Heart right ventricle (tissue), 16 donors: ENCODE data around the gene FAM83C. TPM values are rescaled to one million over a fixed set of nuclear protein-coding genes. Genes with fewer than 3 reads are reported as not detected.

Experiments
- ATAC-seq, 8 donors: fragments of 200-7000 bp; cut with Tn5 transposase; one replicate each; pipeline ENCODE4 v1.9.1; 2020; ENCODE audit warnings: mild to moderate bottlenecking in 8 of 8, moderate library complexity in 8 of 8, moderate number of reproducible peaks in 1 of 8
- DNase-seq, 2 donors: peaks; one replicate each; pipeline ENCODE4 v3.0.0-alpha.2; 2020
- H3K27ac ChIP-seq, 10 donors: fragments of 200-600 bp; sonication (generic) in 2 of 10; one replicate each; pipeline versions ENCODE4 v1.5.0 to v1.8.0; 2020 to 2022; ENCODE audit warnings: mild to moderate bottlenecking in 3 of 10
- H3K27me3 ChIP-seq, 7 donors: fragments of 200-600 bp; one replicate each; pipeline ENCODE4 v1.8.0; 2021 to 2022; ENCODE audit warnings: mild to moderate bottlenecking in 2 of 7
- H3K36me3 ChIP-seq, 9 donors: fragments of 200-600 bp; sonication (generic) in 1 of 9; one replicate each; pipeline versions ENCODE4 v1.5.0 to v1.8.0; 2020 to 2022; ENCODE audit warnings: mild to moderate bottlenecking in 2 of 9
- H3K4me1 ChIP-seq, 9 donors: fragments of 200-600 bp; sonication (generic) in 1 of 9; one replicate each; pipeline versions ENCODE4 v1.5.0 to v1.8.0; 2020 to 2022; ENCODE audit warnings: mild to moderate bottlenecking in 4 of 9
- H3K4me3 ChIP-seq, 10 donors: fragments of 200-600 bp; sonication (generic) in 2 of 10; one replicate each; pipeline versions ENCODE4 v1.5.0 to v1.8.0; 2020 to 2022; ENCODE audit warnings: mild to moderate bottlenecking in 7 of 10, moderate library complexity in 2 of 10
- H3K9me3 ChIP-seq, 11 donors: fragments of 200-600 bp in 10 of 11; sonication (generic) in 2 of 11; one replicate each; pipeline versions ENCODE4 v1.5.0 to v1.8.0; 2013 to 2022; ENCODE audit warnings: mild to moderate bottlenecking in 2 of 11, control low read depth in 1 of 11, moderate library complexity in 1 of 11
- WGBS, 2 donors: extraction: QIAGEN DNeasy Blood & Tissue Kit; methylation state at CpG; one replicate each; pipeline ENCODE4 v1.1.7; 2013; ENCODE audit warnings: inconsistent platforms in 1 of 2; 5-methylcytosine and 5-hydroxymethylcytosine counted together
- intact Hi-C, 10 donors: fragments of 100-400 bp; cut with DNase I; formaldehyde crosslinking; loops; one replicate each; pipeline versions ENCODE4 v1.11.1 to v1.14.2; 2022
- polyA plus RNA-seq, 2 donors: library from polyadenylated mRNA; stranded (reverse); fragments of 200-250 nt; gene quantifications; one replicate each; pipeline ENCODE4 v1.2.3, GENCODE V29; 2013
- total RNA-seq, 10 donors: library from RNA; stranded (reverse); fragmentation: NEBNext Ultra II Directional in 3 of 10; extraction: Animal tissue kit (Norgen Biotek cat#: 25700) in 3 of 10; gene quantifications; one replicate each; pipeline versions ENCODE4 v1.2.1 to v1.2.4, GENCODE V29; 2021 to 2023
- TF ChIP-seq, protein P1 (sequence below), 9 donors: fragments of 200-600 bp; sonication (generic) in 2 of 9; IDR thresholded peaks; one replicate each; pipeline versions ENCODE4 v1.5.0 to v1.8.0; 2021 to 2022; ENCODE audit warnings: antibody characterized with exemption in 9 of 9, mild to moderate bottlenecking in 5 of 9, moderate library complexity in 1 of 9
- donor health status: Arrhythmogenic right ventricular cardiomyopathy.
- donor health status: ischemic (EF 13 %, LVEDD 7.1; RV severe dilation, severe dysfunction).
- donor health status: healthy with polysubstance abuse.
- donor health status: DM: no; HTN: yes; CAD: no.
- donor health status: DM: no; HTN: no; CAD: no.
- donor health status: ischemic (EF 25% LVEDD 6.9; RV normal size, moderate dysfunction).
- donor health status: ischemic (EF 25% LVEDD 5.7; RV mildly dilated, moderate dysfunction).
- donor health status: healthy.
- donor health status: DM: yes; HTN: yes; CAD: no.
- donor health status: Ischemic cardiomyopathy.
- donor health status: ischemic (EF 35%, LVEDD 5.7; RV mildly dilated, moderate dysfunction).
- donor health status: nonischemic (EF 11% LVEDD 7.7; RV severe dilation, severe dysfunction).
- donor health status: DM: yes; HTN: yes; CAD: no.
- donor health status: PGD.
- donor health status: ischemic (EF 29% LVEDD 5.4; RV normal size, mild dysfunction).
- donor health status: nonischemic (EF 23%, LVEDD 6.1; RV moderate dilation, normal function).

FAM83C gene
- total and polyA plus RNA-seq, 12 donors: 0.03 TPM; not detected in 11

DNA sequence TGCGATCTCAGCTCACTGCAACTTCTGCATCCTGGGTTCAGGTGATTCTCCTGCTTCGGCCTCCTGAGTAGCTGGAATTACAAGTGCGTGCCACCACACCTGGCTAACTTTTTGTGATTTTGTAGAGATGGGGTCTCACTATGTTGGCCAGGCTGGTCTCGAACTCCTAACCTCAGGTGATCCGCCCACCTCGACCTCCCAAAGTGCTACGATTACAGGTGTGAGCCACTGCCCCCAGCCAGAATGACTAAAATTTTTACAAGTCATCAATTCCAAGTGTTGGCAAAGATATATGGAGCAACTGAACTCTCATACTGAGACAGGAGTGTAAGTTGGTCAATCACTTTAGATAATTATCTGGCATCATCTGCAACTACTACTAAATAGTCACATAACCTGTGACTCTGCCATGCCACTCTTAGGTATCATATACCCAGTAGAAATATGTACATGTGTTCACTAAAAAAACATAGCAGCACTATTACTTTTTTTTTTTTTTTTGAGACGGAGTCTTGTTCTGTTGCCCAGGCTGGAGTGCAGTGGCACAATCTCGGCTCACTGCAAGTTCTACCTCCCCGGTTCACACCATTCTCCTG is 10.6 kb downstream of the FAM83C start:
- ATAC-seq (no peak), DNase-seq (no peak)
- intact Hi-C loops: no loop called here
- Histone ChIP-seq H3K27me3 (no peaks in the 10 kb centered on the region), H3K4me3 (no peak overlapping the region), H3K27ac (no peak overlapping the region), H3K36me3 (peaks cover 0 to 53% (median 11%) of the 10 kb centered on the region in 9 donors), H3K4me1 (peaks cover 7 to 41% (median 26%) of the 10 kb centered on the region in 9 donors), H3K9me3 (no peaks in the 10 kb centered on the region)
- TF ChIP-seq, protein P1, sequence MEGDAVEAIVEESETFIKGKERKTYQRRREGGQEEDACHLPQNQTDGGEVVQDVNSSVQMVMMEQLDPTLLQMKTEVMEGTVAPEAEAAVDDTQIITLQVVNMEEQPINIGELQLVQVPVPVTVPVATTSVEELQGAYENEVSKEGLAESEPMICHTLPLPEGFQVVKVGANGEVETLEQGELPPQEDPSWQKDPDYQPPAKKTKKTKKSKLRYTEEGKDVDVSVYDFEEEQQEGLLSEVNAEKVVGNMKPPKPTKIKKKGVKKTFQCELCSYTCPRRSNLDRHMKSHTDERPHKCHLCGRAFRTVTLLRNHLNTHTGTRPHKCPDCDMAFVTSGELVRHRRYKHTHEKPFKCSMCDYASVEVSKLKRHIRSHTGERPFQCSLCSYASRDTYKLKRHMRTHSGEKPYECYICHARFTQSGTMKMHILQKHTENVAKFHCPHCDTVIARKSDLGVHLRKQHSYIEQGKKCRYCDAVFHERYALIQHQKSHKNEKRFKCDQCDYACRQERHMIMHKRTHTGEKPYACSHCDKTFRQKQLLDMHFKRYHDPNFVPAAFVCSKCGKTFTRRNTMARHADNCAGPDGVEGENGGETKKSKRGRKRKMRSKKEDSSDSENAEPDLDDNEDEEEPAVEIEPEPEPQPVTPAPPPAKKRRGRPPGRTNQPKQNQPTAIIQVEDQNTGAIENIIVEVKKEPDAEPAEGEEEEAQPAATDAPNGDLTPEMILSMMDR (IDR thresholded peaks at IDR 0.05): no peak
- 95 to 97% methylated on average over 10 of the region's 10 CpGs for WGBS, 2 donors

DNA sequence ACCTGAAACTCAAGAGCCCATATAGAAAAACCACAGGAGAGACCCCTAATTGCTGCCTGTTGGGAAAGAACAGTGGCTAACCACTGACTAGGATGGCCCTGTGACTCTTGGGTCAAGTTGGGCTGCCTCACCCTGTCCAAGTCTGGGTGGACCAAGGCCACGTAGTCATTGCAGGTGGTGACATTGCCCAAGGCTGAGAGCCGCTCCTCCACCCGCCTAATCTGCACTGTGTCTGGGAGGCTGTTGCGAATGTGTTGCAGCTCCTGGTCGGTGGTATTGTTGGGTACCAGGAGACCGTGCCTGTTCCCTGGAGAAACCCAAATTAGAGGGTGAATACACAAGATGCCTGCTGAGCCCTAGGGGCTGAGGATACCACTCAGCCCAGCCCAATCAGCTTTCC is 11.7 kb downstream of the FAM83C start:
- H3K27ac ChIP-seq: no peak overlapping the region
- intact Hi-C loops: no loop called here
- DNase-seq (no peak), ATAC-seq (no peak)
- H3K27me3 ChIP-seq: no peaks in the 10 kb centered on the region
- 95 to 96% methylated on average over 6 of the region's 6 CpGs for WGBS, 2 donors
- peaks cover 0 to 64% (median 11%) of the 10 kb centered on the region in 9 donors for H3K36me3 ChIP-seq
- no peaks in the 10 kb centered on the region for H3K9me3 ChIP-seq
- H3K4me1 ChIP-seq: peaks cover 10 to 52% (median 34%) of the 10 kb centered on the region in 9 donors
- H3K4me3 ChIP-seq: no peak overlapping the region
- TF ChIP-seq, protein P1 (IDR thresholded peaks at IDR 0.05): no peak

DNA sequence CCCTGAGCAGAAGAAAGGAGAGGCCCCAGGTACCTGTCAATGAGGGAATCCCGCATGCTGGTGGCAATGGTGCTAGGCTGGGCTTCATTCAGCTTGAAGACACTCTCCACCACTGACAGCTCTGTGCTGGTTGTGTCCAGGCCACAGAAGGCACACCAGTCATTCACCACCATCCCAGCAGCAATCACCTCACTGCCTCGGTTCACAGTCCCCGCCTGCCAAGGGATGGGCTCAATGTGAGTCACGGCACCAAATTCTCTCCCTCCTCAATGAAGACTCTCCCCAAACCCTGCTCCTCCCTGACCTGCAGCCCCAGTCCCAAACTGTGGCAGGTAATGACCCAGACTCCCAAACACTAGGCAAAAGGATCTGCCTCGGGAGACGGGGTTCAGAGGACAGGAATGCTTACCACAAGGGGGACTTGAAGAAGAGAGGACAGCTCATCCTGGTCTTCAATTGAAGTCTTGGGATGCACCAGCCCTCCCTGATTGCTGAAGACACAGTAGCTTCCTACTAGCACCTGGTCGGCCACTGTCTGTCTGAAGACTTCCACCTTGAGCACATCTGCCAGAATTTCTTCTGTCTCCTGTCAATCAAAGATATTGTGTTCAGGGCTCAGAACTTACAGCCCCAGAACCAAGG is 12.6 kb downstream of the FAM83C start:
- no peaks in the 10 kb centered on the region for H3K27me3 ChIP-seq
- no peak for ATAC-seq
- no peak for DNase-seq
- H3K4me1 ChIP-seq: peaks cover 10 to 46% (median 28%) of the 10 kb centered on the region in 9 donors
- no peak overlapping the region for H3K4me3 ChIP-seq
- 92% methylated on average over 7 of the region's 7 CpGs for WGBS, 2 donors
- intact Hi-C loops: loop anchor here in 7 of 10 donors (5.0 to 10.0 kb wide), 5 partner anchors 132 to 455 kb away; partner anchors contain the start of genes EDEM2 (in 2 of the 7) and NCOA6 (in 1 of the 7)
- H3K9me3 ChIP-seq: no peaks in the 10 kb centered on the region
- peak overlapping the region in 1 of 10 donors; percentile 99 for H3K27ac ChIP-seq
- peaks cover 0 to 72% (median 11%) of the 10 kb centered on the region in 9 donors for H3K36me3 ChIP-seq
- TF ChIP-seq, protein P1 (IDR thresholded peaks at IDR 0.05): no peak

DNA sequence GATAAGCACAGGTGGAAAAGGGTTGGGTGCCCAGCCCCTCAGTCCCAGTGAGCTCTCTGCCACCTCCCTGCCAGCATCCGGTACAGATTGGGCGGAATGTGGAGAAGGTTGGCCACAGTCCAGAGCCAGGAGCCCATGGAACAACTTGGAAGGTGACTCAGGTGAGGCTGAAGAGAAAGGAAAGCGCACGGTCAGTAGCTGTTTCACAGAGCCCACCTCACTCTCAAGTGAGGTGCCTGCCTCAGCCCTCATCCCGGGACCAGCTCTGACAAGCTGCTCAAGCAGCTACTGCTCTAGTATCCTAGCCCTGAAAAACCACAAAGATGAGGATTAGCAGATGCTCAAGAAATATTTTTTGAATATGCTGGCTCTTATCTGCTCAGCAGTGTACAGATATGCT is 13.2 kb downstream of the FAM83C start:
- TF ChIP-seq, protein P1 (IDR thresholded peaks at IDR 0.05): no peak

More for the DNA sequence above, 13.2 kb downstream of the FAM83C start:
- Histone ChIP-seq H3K9me3 (no peaks in the 10 kb centered on the region), H3K4me1 (peaks cover 10 to 48% (median 28%) of the 10 kb centered on the region in 9 donors), H3K4me3 (no peak overlapping the region), H3K36me3 (peaks cover 0 to 79% (median 11%) of the 10 kb centered on the region in 9 donors), H3K27ac (peak overlapping the region in 5 of 10 donors; percentile 97 to 99 (median 99)), H3K27me3 (no peaks in the 10 kb centered on the region)
- ATAC-seq (no peak), DNase-seq (no peak)
- intact Hi-C loops: loop anchor here in 7 of 10 donors (5.0 to 10.0 kb wide), 5 partner anchors 132 to 454 kb away; partner anchors contain the start of genes EDEM2 (in 2 of the 7) and NCOA6 (in 1 of the 7)
- 83 to 85% methylated on average over 5 of the region's 5 CpGs for WGBS, 2 donors
